Measurements from ENCODE around the gene SMIM11.

The SMIM11 gene

GRCh38 chr21:34335316-34335715 is 40.0 kb upstream of the SMIM11 start:
- ATAC-seq, result peak; percentile 51
- TF ChIP-seq CSDC2 (CRISPR knock-in tag; IDR thresholded peaks at IDR 0.05) (no peak), POU6F1 (CRISPR knock-in tag; IDR thresholded peaks at IDR 0.05; ENCODE audit: borderline replicate concordance, low read depth) (no peak), ESRRG (CRISPR knock-in tag; IDR thresholded peaks at IDR 0.05) (no peak), SNAI2 (CRISPR knock-in tag; IDR thresholded peaks at IDR 0.05) (no peak), TCF4 (CRISPR knock-in tag; IDR thresholded peaks at IDR 0.05; ENCODE audit: borderline replicate concordance) (no peak), ISL1 (CRISPR knock-in tag; IDR thresholded peaks at IDR 0.05) (no peak), TOX (CRISPR knock-in tag; IDR thresholded peaks at IDR 0.05; ENCODE audit: borderline replicate concordance) (no peak), ARNTL (CRISPR knock-in tag; IDR thresholded peaks at IDR 0.05; ENCODE audit: borderline replicate concordance, low read depth) (no peak), ZFP3 (CRISPR knock-in tag; IDR thresholded peaks at IDR 0.05) (no peak), RARB (CRISPR knock-in tag; IDR thresholded peaks at IDR 0.05) (no peak), BACH2 (CRISPR knock-in tag; IDR thresholded peaks at IDR 0.05; ENCODE audit: borderline replicate concordance) (no peak), ZNF565 (CRISPR knock-in tag; conservative IDR thresholded peaks at IDR 0.05; ENCODE audit: low read depth) (no peak), ZC3H10 (CRISPR knock-in tag; IDR thresholded peaks at IDR 0.05) (no peak), PPARA (CRISPR knock-in tag; IDR thresholded peaks at IDR 0.05; ENCODE audit: borderline replicate concordance) (no peak)

GRCh38 chr21:34336245-34336644 is 39.1 kb upstream of the SMIM11 start:
- ATAC-seq, result no peak
- TF ChIP-seq OSR1 (CRISPR knock-in tag; IDR thresholded peaks at IDR 0.05), result no peak
- no peak for TF ChIP-seq ESRRG (CRISPR knock-in tag; IDR thresholded peaks at IDR 0.05)
- no peak for TF ChIP-seq CSRNP3 (CRISPR knock-in tag; IDR thresholded peaks at IDR 0.05)
- TF ChIP-seq TOX (CRISPR knock-in tag; IDR thresholded peaks at IDR 0.05; ENCODE audit: borderline replicate concordance), result no peak
- TF ChIP-seq, protein P1, sequence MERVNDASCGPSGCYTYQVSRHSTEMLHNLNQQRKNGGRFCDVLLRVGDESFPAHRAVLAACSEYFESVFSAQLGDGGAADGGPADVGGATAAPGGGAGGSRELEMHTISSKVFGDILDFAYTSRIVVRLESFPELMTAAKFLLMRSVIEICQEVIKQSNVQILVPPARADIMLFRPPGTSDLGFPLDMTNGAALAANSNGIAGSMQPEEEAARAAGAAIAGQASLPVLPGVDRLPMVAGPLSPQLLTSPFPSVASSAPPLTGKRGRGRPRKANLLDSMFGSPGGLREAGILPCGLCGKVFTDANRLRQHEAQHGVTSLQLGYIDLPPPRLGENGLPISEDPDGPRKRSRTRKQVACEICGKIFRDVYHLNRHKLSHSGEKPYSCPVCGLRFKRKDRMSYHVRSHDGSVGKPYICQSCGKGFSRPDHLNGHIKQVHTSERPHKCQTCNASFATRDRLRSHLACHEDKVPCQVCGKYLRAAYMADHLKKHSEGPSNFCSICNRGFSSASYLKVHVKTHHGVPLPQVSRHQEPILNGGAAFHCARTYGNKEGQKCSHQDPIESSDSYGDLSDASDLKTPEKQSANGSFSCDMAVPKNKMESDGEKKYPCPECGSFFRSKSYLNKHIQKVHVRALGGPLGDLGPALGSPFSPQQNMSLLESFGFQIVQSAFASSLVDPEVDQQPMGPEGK (CRISPR knock-in tag; IDR thresholded peaks at IDR 0.05; ENCODE audit: borderline replicate concordance), result no peak
- TF ChIP-seq RARB (CRISPR knock-in tag; IDR thresholded peaks at IDR 0.05), result no peak
- TF ChIP-seq ZFP30 (CRISPR knock-in tag; IDR thresholded peaks at IDR 0.05), result no peak
- no peak for TF ChIP-seq GLIS3 (CRISPR knock-in tag; IDR thresholded peaks at IDR 0.05)
- TF ChIP-seq, protein P2, sequence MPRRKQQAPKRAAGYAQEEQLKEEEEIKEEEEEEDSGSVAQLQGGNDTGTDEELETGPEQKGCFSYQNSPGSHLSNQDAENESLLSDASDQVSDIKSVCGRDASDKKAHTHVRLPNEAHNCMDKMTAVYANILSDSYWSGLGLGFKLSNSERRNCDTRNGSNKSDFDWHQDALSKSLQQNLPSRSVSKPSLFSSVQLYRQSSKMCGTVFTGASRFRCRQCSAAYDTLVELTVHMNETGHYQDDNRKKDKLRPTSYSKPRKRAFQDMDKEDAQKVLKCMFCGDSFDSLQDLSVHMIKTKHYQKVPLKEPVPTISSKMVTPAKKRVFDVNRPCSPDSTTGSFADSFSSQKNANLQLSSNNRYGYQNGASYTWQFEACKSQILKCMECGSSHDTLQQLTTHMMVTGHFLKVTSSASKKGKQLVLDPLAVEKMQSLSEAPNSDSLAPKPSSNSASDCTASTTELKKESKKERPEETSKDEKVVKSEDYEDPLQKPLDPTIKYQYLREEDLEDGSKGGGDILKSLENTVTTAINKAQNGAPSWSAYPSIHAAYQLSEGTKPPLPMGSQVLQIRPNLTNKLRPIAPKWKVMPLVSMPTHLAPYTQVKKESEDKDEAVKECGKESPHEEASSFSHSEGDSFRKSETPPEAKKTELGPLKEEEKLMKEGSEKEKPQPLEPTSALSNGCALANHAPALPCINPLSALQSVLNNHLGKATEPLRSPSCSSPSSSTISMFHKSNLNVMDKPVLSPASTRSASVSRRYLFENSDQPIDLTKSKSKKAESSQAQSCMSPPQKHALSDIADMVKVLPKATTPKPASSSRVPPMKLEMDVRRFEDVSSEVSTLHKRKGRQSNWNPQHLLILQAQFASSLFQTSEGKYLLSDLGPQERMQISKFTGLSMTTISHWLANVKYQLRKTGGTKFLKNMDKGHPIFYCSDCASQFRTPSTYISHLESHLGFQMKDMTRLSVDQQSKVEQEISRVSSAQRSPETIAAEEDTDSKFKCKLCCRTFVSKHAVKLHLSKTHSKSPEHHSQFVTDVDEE (CRISPR knock-in tag; IDR thresholded peaks at IDR 0.05), result no peak
- TF ChIP-seq CREB5 (CRISPR knock-in tag; IDR thresholded peaks at IDR 0.05; ENCODE audit: low read depth), result no peak
- TF ChIP-seq ZC3H10 (CRISPR knock-in tag; IDR thresholded peaks at IDR 0.05), result no peak
- TF ChIP-seq CSDC2 (CRISPR knock-in tag; IDR thresholded peaks at IDR 0.05), result no peak
- no peak for TF ChIP-seq ZNF8 (CRISPR knock-in tag; IDR thresholded peaks at IDR 0.05)
- TF ChIP-seq ISL1 (CRISPR knock-in tag; IDR thresholded peaks at IDR 0.05), result no peak
- TF ChIP-seq ZFP3 (CRISPR knock-in tag; IDR thresholded peaks at IDR 0.05), result no peak
- no peak for TF ChIP-seq ZNF70 (CRISPR knock-in tag; IDR thresholded peaks at IDR 0.05)
- no peak for TF ChIP-seq ZNF565 (CRISPR knock-in tag; conservative IDR thresholded peaks at IDR 0.05; ENCODE audit: low read depth)
- TF ChIP-seq BACH2 (CRISPR knock-in tag; IDR thresholded peaks at IDR 0.05; ENCODE audit: borderline replicate concordance), result no peak
- no peak for TF ChIP-seq TCF4 (CRISPR knock-in tag; IDR thresholded peaks at IDR 0.05; ENCODE audit: borderline replicate concordance)

Measured in SK-N-SH treated with all-trans-retinoic acid at 6 μM for 48 hours (cell line).